H9 (cell line): ENCODE data around the gene LPIN2. TPM values are rescaled to one million over a fixed set of nuclear protein-coding genes. Genes with fewer than 3 reads are reported as not detected.
A peak's percentile ranks its signal among the peaks of the same experiment; 100 is the strongest.

Experiments
- DNase-seq: peaks from one replicate; pipeline ENCODE4 v3.0.0-alpha.2; 2017
- H2AFZ ChIP-seq: one replicate; pipeline ENCODE4 v1.6.1; 2013; ENCODE audit warnings: mild to moderate bottlenecking, low read length, control low read depth, moderate library complexity
- H2AK5ac ChIP-seq: 2 replicates; pipeline ENCODE4 v1.6.1; 2013; ENCODE audit warnings: low read length, control low read depth, mixed read lengths; ENCODE audit not compliant: insufficient read length
- H2BK120ac ChIP-seq: one replicate; pipeline ENCODE4 v1.6.1; 2013; ENCODE audit warnings: low read depth, mild to moderate bottlenecking, low read length, control low read depth, inconsistent platforms; ENCODE audit not compliant: poor library complexity, severe bottlenecking
- H2BK12ac ChIP-seq: 2 replicates; pipeline ENCODE4 v1.6.1; 2013; ENCODE audit warnings: low read length, control low read depth, mixed read lengths, low read depth; ENCODE audit not compliant: insufficient read length
- H2BK15ac ChIP-seq: 2 replicates; pipeline ENCODE4 v1.6.1; 2013; ENCODE audit warnings: low read depth, low read length, control low read depth
- H2BK20ac ChIP-seq: one replicate; pipeline ENCODE4 v1.6.1; 2013; ENCODE audit warnings: low read depth, mild to moderate bottlenecking, low read length, control low read depth, inconsistent platforms; ENCODE audit not compliant: poor library complexity, severe bottlenecking
- H2BK5ac ChIP-seq: 2 replicates; pipeline ENCODE4 v1.6.1; 2013; ENCODE audit warnings: low read length, control low read depth, mixed read lengths; ENCODE audit not compliant: insufficient read length
- H3K14ac ChIP-seq: 2 replicates; pipeline ENCODE4 v1.6.1; 2013; ENCODE audit warnings: low read length, control low read depth; ENCODE audit not compliant: insufficient read depth
- H3K18ac ChIP-seq: 2 replicates; pipeline ENCODE4 v1.6.1; 2013; ENCODE audit warnings: low read depth, mild to moderate bottlenecking, mixed read lengths, low read length, control low read depth; ENCODE audit not compliant: insufficient read length
- H3K23ac ChIP-seq: 2 replicates; pipeline ENCODE4 v1.6.1; 2013; ENCODE audit warnings: low read length, control low read depth, mixed read lengths, low read depth; ENCODE audit not compliant: insufficient read length
- H3K23me2 ChIP-seq: 2 replicates; pipeline ENCODE4 v1.6.1; 2013; ENCODE audit warnings: low read depth, mild to moderate bottlenecking, mixed read lengths, low read length, control low read depth; ENCODE audit not compliant: insufficient read length, poor library complexity, severe bottlenecking
- H3K27ac ChIP-seq: 2 replicates; pipeline ENCODE4 v1.5.1; 2013; ENCODE audit warnings: low read length, control low read depth, mixed read lengths, low read depth; ENCODE audit not compliant: insufficient read length
- H3K27me3 ChIP-seq: 2 replicates; pipeline ENCODE4 v1.6.1; 2013; ENCODE audit warnings: low read length, control low read depth, inconsistent platforms; ENCODE audit not compliant: insufficient read depth
- H3K4ac ChIP-seq: 2 replicates; pipeline ENCODE4 v1.6.1; 2013; ENCODE audit warnings: low read depth, mild to moderate bottlenecking, control low read depth, inconsistent platforms, low read length, moderate library complexity
- H3K4me1 ChIP-seq: 2 replicates; pipeline ENCODE4 v1.6.1; 2013; ENCODE audit warnings: low read length, control low read depth, inconsistent platforms; ENCODE audit not compliant: insufficient read depth
- H3K4me2 ChIP-seq: 2 replicates; pipeline ENCODE4 v1.6.1; 2013; ENCODE audit warnings: low read length, control low read depth, mixed read lengths; ENCODE audit not compliant: insufficient read length, insufficient read depth
- H3K56ac ChIP-seq: 2 replicates; pipeline ENCODE4 v1.6.1; 2013; ENCODE audit warnings: low read depth, mild to moderate bottlenecking, mixed read lengths, low read length, control low read depth; ENCODE audit not compliant: insufficient read length
- H3K79me1 ChIP-seq: 2 replicates; pipeline ENCODE4 v1.6.1; 2013; ENCODE audit warnings: low read depth, mild to moderate bottlenecking, moderate library complexity, low read length, control low read depth, inconsistent platforms; ENCODE audit not compliant: insufficient read depth, poor library complexity, severe bottlenecking
- H3K79me2 ChIP-seq: 2 replicates; pipeline ENCODE4 v1.6.1; 2013; ENCODE audit warnings: low read length, control low read depth, inconsistent platforms; ENCODE audit not compliant: insufficient read depth
- H3K9ac ChIP-seq: 2 replicates; pipeline ENCODE4 v1.6.1; 2013; ENCODE audit warnings: low read length, control low read depth, mixed read lengths; ENCODE audit not compliant: insufficient read length; ENCODE audit errors: extremely low read depth
- H3K9me3 ChIP-seq: one replicate; pipeline ENCODE4 v1.6.1; 2013; ENCODE audit warnings: low read depth, low read length, inconsistent platforms; ENCODE audit not compliant: control insufficient read depth
- H3T11ph ChIP-seq: one replicate; pipeline ENCODE4 v1.6.1; 2013; ENCODE audit warnings: mild to moderate bottlenecking, low read length, control low read depth, inconsistent platforms
- H4K20me1 ChIP-seq: one replicate; pipeline ENCODE4 v1.6.1; 2013; ENCODE audit not compliant: control insufficient read depth, insufficient read length, insufficient read depth
- H4K5ac ChIP-seq: 2 replicates; pipeline ENCODE4 v1.6.1; 2013; ENCODE audit warnings: low read depth, mild to moderate bottlenecking, mixed read lengths, low read length, control low read depth; ENCODE audit not compliant: insufficient read length
- H4K8ac ChIP-seq: replicated peaks from 2 replicates; pipeline ENCODE4 v1.6.1; 2013; ENCODE audit warnings: low read length, control low read depth, mixed read lengths, low read depth; ENCODE audit not compliant: insufficient read length
- H4K91ac ChIP-seq: 2 replicates; pipeline ENCODE4 v1.6.1; 2013; ENCODE audit warnings: low read depth, mild to moderate bottlenecking, moderate library complexity, mixed read lengths, low read length, control low read depth; ENCODE audit not compliant: insufficient read length
- H3K27ac Mint-ChIP-seq, 3 experiments: 2 replicates in 2 of 3; 3 replicates in 1 of 3; pipeline ENCODE4 v1.8.0; 2020 to 2021; ENCODE audit warnings: mixed read lengths in 3 of 3, mild to moderate bottlenecking in 1 of 3, moderate library complexity in 1 of 3
- H3K27me3 Mint-ChIP-seq: 2 replicates; pipeline ENCODE4 v1.8.0; 2021; ENCODE audit warnings: low read depth, mild to moderate bottlenecking, moderate library complexity, mixed read lengths
- H3K36me3 Mint-ChIP-seq, 3 experiments: 2 replicates in 2 of 3; 3 replicates in 1 of 3; pipeline ENCODE4 v1.8.0; 2020 to 2021; ENCODE audit warnings: low read depth in 3 of 3, mixed read lengths in 3 of 3; ENCODE audit not compliant: insufficient read depth in 1 of 3
- H3K4me1 Mint-ChIP-seq, 2 experiments: 2 replicates each; pipeline ENCODE4 v1.8.0; 2020; ENCODE audit warnings: mixed read lengths in 2 of 2
- H3K4me3 Mint-ChIP-seq, 2 experiments: 2 replicates in 1 of 2; 3 replicates in 1 of 2; pipeline ENCODE4 v1.8.0; 2020 to 2021; ENCODE audit warnings: mild to moderate bottlenecking in 2 of 2, mixed read lengths in 2 of 2, moderate library complexity in 1 of 2
- H3K9me3 Mint-ChIP-seq, 2 experiments: 2 replicates in 1 of 2; 3 replicates in 1 of 2; pipeline ENCODE4 v1.8.0; 2020; ENCODE audit warnings: mild to moderate bottlenecking in 2 of 2, mixed read lengths in 2 of 2, moderate library complexity in 1 of 2
- WGBS: extraction: QIAGEN DNeasy Blood & Tissue Kit; methylation state at CpG from one replicate; pipeline ENCODE4 v1.1.7; 2013; ENCODE audit warnings: missing lambda C conversion rate, low lambda C conversion rate, mixed read lengths; ENCODE audit not compliant: insufficient read length; ENCODE audit errors: extremely low coverage; 5-methylcytosine and 5-hydroxymethylcytosine counted together
- total RNA-seq: library from RNA; stranded (reverse); gene quantifications from 2 replicates; pipeline ENCODE4 v1.2.1, GENCODE V29; 2021
- TF ChIP-seq, protein P1 (sequence below): fragments of 200-600 bp; sonication (generic); conservative IDR thresholded peaks from 3 replicates; pipeline ENCODE4 v1.8.0; 2021; ENCODE audit warnings: antibody characterized with exemption, mild to moderate bottlenecking

Gene LPIN2
- total RNA-seq, 1 experiment from 2014 or later, result 9.2 TPM

GRCh38 chr18:2994603-2995432 lies 18.1 kb downstream of the LPIN2 start:
- H3K4me2 ChIP-seq, result no peak overlapping the region
- no CpG with 5 or more reads among the region's 6 CpGs for WGBS
- H2AFZ ChIP-seq, result no peak overlapping the region
- peaks cover 6% of the 10 kb centered on the region for H3K79me1 ChIP-seq
- no peaks in the 10 kb centered on the region for H4K20me1 ChIP-seq
- H3K79me2 ChIP-seq, result peaks cover 4% of the 10 kb centered on the region; the same call in 1 of the 2 replicates
- no peaks in the 10 kb centered on the region for H3K27me3 ChIP-seq
- H2BK12ac ChIP-seq, result no peak overlapping the region
- H3K14ac ChIP-seq, result no peak overlapping the region
- no peak overlapping the region for H2BK20ac ChIP-seq
- no peaks in the 10 kb centered on the region for H3K9me3 ChIP-seq
- no peak overlapping the region for H2AK5ac ChIP-seq
- no peak overlapping the region for H3K18ac ChIP-seq
- Mint-ChIP-seq H3K27ac (peak overlapping the region in 1 of 3 experiments; percentile 47; a peak in 1 of 7 replicates), H3K4me1 (peaks cover 20 to 25% of the 10 kb centered on the region in 2 experiments), H3K9me3 (peaks cover 0 to 2% of the 10 kb centered on the region in 2 experiments; a peak in 1 of 5 replicates), H3K4me3 (no peak overlapping the region), H3K27me3 (no peaks in the 10 kb centered on the region), H3K36me3 (peaks cover 6 to 7% (median 7%) of the 10 kb centered on the region in 3 experiments)
- no peak overlapping the region for H4K8ac ChIP-seq
- no peak for DNase-seq
- H3K23ac ChIP-seq, result no peak overlapping the region
- no peak overlapping the region for H3K9ac ChIP-seq
- no peak overlapping the region for H3T11ph ChIP-seq
- no peak overlapping the region for H2BK15ac ChIP-seq
- no peak overlapping the region for H4K91ac ChIP-seq
- H3K4ac ChIP-seq, result no peak overlapping the region
- no peak overlapping the region for H2BK5ac ChIP-seq
- H3K4me1 ChIP-seq, result peaks cover 6% of the 10 kb centered on the region; the same call in 1 of the 2 replicates
- TF ChIP-seq, protein P1, sequence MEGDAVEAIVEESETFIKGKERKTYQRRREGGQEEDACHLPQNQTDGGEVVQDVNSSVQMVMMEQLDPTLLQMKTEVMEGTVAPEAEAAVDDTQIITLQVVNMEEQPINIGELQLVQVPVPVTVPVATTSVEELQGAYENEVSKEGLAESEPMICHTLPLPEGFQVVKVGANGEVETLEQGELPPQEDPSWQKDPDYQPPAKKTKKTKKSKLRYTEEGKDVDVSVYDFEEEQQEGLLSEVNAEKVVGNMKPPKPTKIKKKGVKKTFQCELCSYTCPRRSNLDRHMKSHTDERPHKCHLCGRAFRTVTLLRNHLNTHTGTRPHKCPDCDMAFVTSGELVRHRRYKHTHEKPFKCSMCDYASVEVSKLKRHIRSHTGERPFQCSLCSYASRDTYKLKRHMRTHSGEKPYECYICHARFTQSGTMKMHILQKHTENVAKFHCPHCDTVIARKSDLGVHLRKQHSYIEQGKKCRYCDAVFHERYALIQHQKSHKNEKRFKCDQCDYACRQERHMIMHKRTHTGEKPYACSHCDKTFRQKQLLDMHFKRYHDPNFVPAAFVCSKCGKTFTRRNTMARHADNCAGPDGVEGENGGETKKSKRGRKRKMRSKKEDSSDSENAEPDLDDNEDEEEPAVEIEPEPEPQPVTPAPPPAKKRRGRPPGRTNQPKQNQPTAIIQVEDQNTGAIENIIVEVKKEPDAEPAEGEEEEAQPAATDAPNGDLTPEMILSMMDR, result peak; percentile 60
- H3K56ac ChIP-seq, result no peak overlapping the region
- H4K5ac ChIP-seq, result no peak overlapping the region
- no peak overlapping the region for H2BK120ac ChIP-seq
- H3K27ac ChIP-seq, result no peak overlapping the region
- no peaks in the 10 kb centered on the region for H3K23me2 ChIP-seq
